Kidney (tissue), 14 donors: Measurements from ENCODE around the gene MAPK13. TPM values are rescaled to one million over a fixed set of nuclear protein-coding genes. Genes with fewer than 3 reads are reported as not detected.

Experiments used
- DNase-seq, 5 donors: peaks; one replicate each; pipeline ENCODE4 v3.0.0-alpha.2; 2013 to 2020
- FAIRE-seq: peaks from 2 replicates; lab custom pipeline; 2012; peaks lifted over from hg19 to GRCh38; lab: Jason Lieb, UNC
- H3K27ac ChIP-seq, 2 donors: one replicate each; pipeline ENCODE4 v1.7.0; 2013; ENCODE audit warnings: low read depth in 2 of 2, low read length in 2 of 2, inconsistent platforms in 1 of 2
- H3K27me3 ChIP-seq: one replicate; pipeline ENCODE4 v1.7.1; 2013; ENCODE audit warnings: low read length, inconsistent platforms; ENCODE audit not compliant: control insufficient read depth, insufficient read depth
- H3K36me3 ChIP-seq, 3 donors: one replicate each; pipeline versions ENCODE4 v1.7.0 to v1.7.1; 2013; ENCODE audit warnings: low read length in 3 of 3, control low read depth in 1 of 3, inconsistent platforms in 1 of 3; ENCODE audit not compliant: insufficient read depth in 3 of 3, control insufficient read depth in 2 of 3
- H3K4me1 ChIP-seq, 3 donors: one replicate each; pipeline versions ENCODE4 v1.7.0 to v1.7.1; 2013; ENCODE audit warnings: low read length in 3 of 3, inconsistent platforms in 1 of 3, low read depth in 1 of 3; ENCODE audit not compliant: control insufficient read depth in 2 of 3, insufficient read depth in 2 of 3
- H3K4me3 ChIP-seq, 3 donors: one replicate each; pipeline versions ENCODE4 v1.7.0 to v1.8.1; 2013; ENCODE audit warnings: low read length in 3 of 3, control low read depth in 1 of 3, inconsistent platforms in 1 of 3
- H3K9ac ChIP-seq, 3 donors: one replicate each; pipeline versions ENCODE4 v1.7.0 to v1.7.1; 2013; ENCODE audit warnings: low read length in 3 of 3, control low read depth in 1 of 3, inconsistent platforms in 1 of 3
- H3K9me3 ChIP-seq, 3 donors: one replicate each; pipeline versions ENCODE4 v1.7.0 to v1.7.1; 2013; ENCODE audit warnings: low read length in 3 of 3, control low read depth in 1 of 3, inconsistent platforms in 1 of 3; ENCODE audit not compliant: control insufficient read depth in 2 of 3, insufficient read depth in 1 of 3
- CTCF ChIP-seq: IDR thresholded peaks from 3 replicates; pipeline ENCODE4 v1.5.1; 2012; ENCODE audit warnings: mild to moderate bottlenecking, moderate library complexity, borderline replicate concordance; ENCODE audit not compliant: insufficient read depth; ENCODE audit errors: extremely low read depth
- intact Hi-C: fragments of 100-400 bp; cut with DNase I; formaldehyde crosslinking; loops from one replicate; pipeline ENCODE4 v1.11.1; 2022
- polyA plus RNA-seq: library from polyadenylated mRNA; stranded (reverse); fragments of 350-450 nt; fragmentation: Illumina TruSeq; extraction: RNeasy Lipid Tissue Mini Kit (QIAGEN cat#74804); gene quantifications from one replicate; pipeline ENCODE4 v1.2.3, GENCODE V29; 2014; ENCODE audit warnings: low read depth, low replicate concordance; ENCODE audit not compliant: insufficient read depth
- total RNA-seq: library from RNA; stranded (reverse); fragmentation: NEBNext Ultra II Directional; extraction: Animal tissue kit (Norgen Biotek cat#: 25700); gene quantifications from one replicate; pipeline ENCODE4 v1.2.1, GENCODE V29; 2021
- donor health status: control.
- donor health status: control.
- donor health status: control.
- donor health status: control.
- donor health status: control.
- donor health status: DM: yes; HTN: yes; CAD: no.
- donor health status: Normal renal cell carcinoma (clear cell type).

Gene MAPK13
- total and polyA plus RNA-seq, 2 donors from 2014 or later: 20.3 to 43.3 TPM

- Histone ChIP-seq H3K4me3 (no peak overlapping the region), H3K27me3 (no peaks in the 10 kb centered on the region), H3K36me3 (no peaks in the 10 kb centered on the region), H3K9ac (no peak overlapping the region), H3K9me3 (peaks cover 0 to 4% (median 0%) of the 10 kb centered on the region in 3 donors), H3K27ac (no peak overlapping the region), H3K4me1 (no peaks in the 10 kb centered on the region)
- FAIRE-seq (no peak), DNase-seq (no peak)
- no peak for TF ChIP-seq CTCF
- intact Hi-C loops: no loop called here
Observed at GRCh38 chr6:36154286-36154685, 24.0 kb downstream of the MAPK13 start.

GRCh38 chr6:36155662-36156061, 25.3 kb downstream of the MAPK13 start:
- no peak overlapping the region for H3K9ac ChIP-seq
- H3K4me3 ChIP-seq: no peak overlapping the region
- H3K27me3 ChIP-seq: no peaks in the 10 kb centered on the region
- peaks cover 0 to 8% (median 0%) of the 10 kb centered on the region in 3 donors for H3K9me3 ChIP-seq
- no peaks in the 10 kb centered on the region for H3K36me3 ChIP-seq
- no peaks in the 10 kb centered on the region for H3K4me1 ChIP-seq
- no peak for TF ChIP-seq CTCF
- DNase-seq (no peak), FAIRE-seq (no peak)
- intact Hi-C loops: no loop called here
- H3K27ac ChIP-seq: no peak overlapping the region

GRCh38 chr6:36160147-36160760, 29.9 kb downstream of the MAPK13 start:
- Histone ChIP-seq H3K27ac (no peak overlapping the region), H3K9ac (no peak overlapping the region), H3K4me1 (no peaks in the 10 kb centered on the region), H3K4me3 (no peak overlapping the region), H3K9me3 (peaks cover 0 to 8% (median 0%) of the 10 kb centered on the region in 3 donors), H3K27me3 (no peaks in the 10 kb centered on the region), H3K36me3 (no peaks in the 10 kb centered on the region)
- no peak for FAIRE-seq
- TF ChIP-seq CTCF: no peak
- intact Hi-C loops: no loop called here
- no peak for DNase-seq
